SK-N-SH (cell line): Measurements from ENCODE around the gene SOX18.

Source experiments
- CHD2 ChIP-seq: fragments of 150-350 bp; IDR thresholded peaks from 2 replicates; pipeline ENCODE4 v1.6.1; 2018; ENCODE audit warnings: low read length; ENCODE audit not compliant: partially characterized antibody
- CTCF ChIP-seq: fragments of 200-600 bp; sonication (generic); IDR thresholded peaks from 2 replicates; pipeline ENCODE4 v1.6.1; 2017; ENCODE audit warnings: antibody characterized with exemption, mild to moderate bottlenecking, moderate library complexity
- EP300 ChIP-seq, 2 experiments: IDR thresholded peaks; 2 replicates each; pipeline versions ENCODE4 v1.4.0 to v1.6.1; 2012; ENCODE audit warnings: borderline replicate concordance in 1 of 2, low read depth in 1 of 2, low read length in 1 of 2
- EZH2phosphoT487 ChIP-seq: fragments of 200-600 bp; sonication (generic); IDR thresholded peaks from 2 replicates; pipeline ENCODE4 v1.6.1; 2017; ENCODE audit warnings: low read depth, mixed run types, mild to moderate bottlenecking, antibody characterized with exemption, moderate library complexity, borderline replicate concordance
- MAX ChIP-seq: IDR thresholded peaks from 2 replicates; pipeline ENCODE4 v1.4.0; 2012; ENCODE audit warnings: low read depth
- NFIC ChIP-seq: IDR thresholded peaks from 2 replicates; pipeline ENCODE4 v1.4.0; 2012; ENCODE audit warnings: borderline replicate concordance
- PBX3 ChIP-seq: IDR thresholded peaks from 2 replicates; pipeline ENCODE4; 2012
- REST ChIP-seq: IDR thresholded peaks from 2 replicates; pipeline ENCODE4 v1.6.1; 2012; ENCODE audit warnings: mild to moderate bottlenecking, low read depth, low read length, moderate library complexity
- RXRA ChIP-seq: IDR thresholded peaks from 2 replicates; pipeline ENCODE4 v1.4.0; 2012; ENCODE audit warnings: low read depth, mild to moderate bottlenecking, borderline replicate concordance
- SMC3 ChIP-seq: IDR thresholded peaks from 2 replicates; pipeline ENCODE4 v1.6.1; 2012; ENCODE audit warnings: low read depth, low read length, improper control_type of control experiment
- TAF1 ChIP-seq: IDR thresholded peaks from 2 replicates; pipeline ENCODE4 v1.6.1; 2012; ENCODE audit warnings: low read depth, mild to moderate bottlenecking, low read length, moderate library complexity, borderline replicate concordance
- USF2 ChIP-seq: fragments of 150-350 bp; IDR thresholded peaks from 2 replicates; pipeline ENCODE4 v1.6.1; 2017; ENCODE audit warnings: antibody characterized with exemption, low read length, low read depth, borderline replicate concordance
- YY1 ChIP-seq: IDR thresholded peaks from 2 replicates; pipeline ENCODE4 v1.4.0; 2012; ENCODE audit warnings: low read depth, mild to moderate bottlenecking

- TF ChIP-seq CTCF, result no peak
- no peak for TF ChIP-seq EZH2phosphoT487
- TF ChIP-seq YY1, result no peak
- TF ChIP-seq EP300 (IDR thresholded peaks at IDR 0.05; ENCODE audit: borderline replicate concordance in 1 of 2, low read depth in 1 of 2, low read length in 1 of 2), result no peak
- no peak for TF ChIP-seq TAF1
- TF ChIP-seq NFIC, result no peak
- no peak for TF ChIP-seq SMC3
- TF ChIP-seq REST, result no peak
- no peak for TF ChIP-seq RXRA
- TF ChIP-seq USF2, result no peak
- no peak for TF ChIP-seq MAX
- no peak for TF ChIP-seq CHD2
- TF ChIP-seq PBX3, result no peak
Measured at GRCh38 chr20:64049060-64049877, at the start of gene SOX18.
